Stimulated activated CD4-positive, alpha-beta T cell treated with anti-CD3 and anti-CD28 coated beads, Interleukin-15, amount 100 ng/mL, for 1 hour (primary cell): ENCODE data around the gene NMRK1.
A peak's percentile ranks its signal among the peaks of the same experiment; 100 is the strongest.

Source experiments
- DNase-seq, 2 donors: peaks; one replicate each; pipeline ENCODE4 v3.0.0-alpha.2; 2020; ENCODE audit warnings: low read depth in 1 of 2, low spot score in 1 of 2

The NMRK1 gene

DNA sequence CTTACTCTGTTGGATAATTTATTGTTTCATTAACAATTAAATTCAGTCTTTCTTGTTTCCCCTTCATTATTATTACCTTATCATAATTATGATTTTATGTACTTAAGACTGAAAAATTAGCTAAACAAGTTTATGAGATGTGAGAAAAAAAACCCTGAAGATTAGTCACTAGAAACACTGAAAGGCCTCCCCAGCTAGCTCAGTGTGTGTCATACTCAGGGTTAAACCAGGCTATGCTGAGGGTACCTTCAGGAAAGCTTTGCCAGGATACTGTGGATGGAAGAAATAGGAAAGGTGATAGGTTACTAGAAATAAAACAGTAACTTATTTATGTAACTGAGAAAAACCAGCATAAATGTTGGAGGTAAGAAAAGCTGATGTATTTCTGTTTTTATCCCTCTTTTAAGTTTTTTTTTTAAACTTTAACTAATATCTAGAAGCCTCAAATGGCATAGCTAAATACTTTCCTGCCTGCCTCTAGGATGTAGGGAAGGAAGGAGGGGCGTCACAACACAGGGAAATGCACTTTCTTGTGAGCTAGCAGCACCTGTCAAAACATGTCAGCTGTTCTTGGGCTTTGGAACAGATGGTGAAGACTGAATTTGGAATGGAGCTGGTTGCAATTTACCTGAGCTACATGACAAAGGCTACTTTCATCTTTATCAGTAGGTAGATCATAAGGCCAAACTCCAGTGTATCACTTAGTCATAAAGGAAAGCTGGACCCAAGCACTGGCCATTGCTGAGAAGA lies 24.2 kb downstream of the NMRK1 start:
- DNase-seq = no peak

- DNase-seq = no peak
Observed at GRCh38 chr9:75061169-75061568, 26.8 kb downstream of the NMRK1 start.

GRCh38 chr9:75054368-75055001 lies 33.5 kb downstream of the NMRK1 start:
- no peak for DNase-seq

DNA sequence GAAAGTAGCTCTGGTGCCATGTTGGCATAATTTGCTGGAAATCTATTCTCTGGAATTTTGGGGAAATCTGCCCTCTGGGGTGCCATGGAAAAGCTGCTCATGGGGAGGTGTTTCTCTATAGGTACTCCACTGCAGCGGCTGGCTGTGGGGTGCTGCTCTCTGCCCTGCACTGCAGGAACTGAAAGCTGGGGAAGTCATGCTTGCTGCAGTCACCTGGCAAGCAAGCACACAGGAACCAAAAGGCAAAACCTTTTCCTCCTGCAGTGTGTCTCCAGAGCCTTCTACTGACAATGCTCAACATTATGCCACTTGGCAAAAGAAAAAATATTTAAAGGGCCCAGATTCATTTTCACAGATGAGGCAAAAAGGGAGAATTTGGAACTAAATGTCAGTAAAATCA lies 34.1 kb downstream of the NMRK1 start:
- no peak for DNase-seq

DNA sequence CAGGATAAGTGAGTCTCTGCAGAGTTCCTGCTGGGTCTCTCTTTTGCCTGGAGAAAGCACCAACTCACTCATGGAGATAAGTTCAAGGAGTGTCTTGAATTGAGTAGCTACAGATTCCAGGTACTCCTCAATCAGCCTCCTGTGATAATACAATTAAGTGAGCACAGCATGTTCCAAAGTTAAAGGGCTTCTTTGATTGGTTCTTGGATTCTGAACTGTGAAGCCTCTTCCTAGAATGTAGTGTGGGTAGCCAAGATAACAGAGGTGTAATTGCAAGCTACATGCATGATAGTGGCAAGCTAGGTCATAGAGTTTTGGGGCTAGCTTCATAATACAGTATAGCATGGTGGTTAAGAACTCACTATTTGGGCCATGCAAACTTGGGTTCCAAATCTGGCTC lies 36.7 kb downstream of the NMRK1 start:
- DNase-seq = no peak

GRCh38 chr9:75047506-75047905 lies 40.4 kb downstream of the NMRK1 start:
- DNase-seq = no peak

GRCh38 chr9:75046725-75047345 lies 41.1 kb downstream of the NMRK1 start:
- no peak for DNase-seq

DNA sequence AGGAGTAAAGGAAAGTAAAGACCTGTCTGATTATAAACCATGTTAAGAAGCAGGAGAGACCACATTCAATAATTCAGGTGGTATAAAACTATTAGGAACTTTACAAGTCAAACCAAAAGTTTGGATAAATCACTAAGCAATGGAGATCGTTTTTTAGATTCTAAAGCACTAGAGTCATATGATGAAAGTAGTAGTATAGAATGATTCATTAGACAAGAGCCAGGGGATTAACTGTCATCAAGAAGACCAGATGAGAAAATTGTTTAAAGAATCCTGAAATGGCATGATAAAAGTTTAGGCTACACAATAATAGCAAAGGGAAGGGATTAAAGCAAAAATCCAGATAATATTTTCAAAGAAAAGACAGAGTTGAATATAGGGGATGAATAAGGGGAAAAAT lies 46.9 kb downstream of the NMRK1 start:
- DNase-seq = no peak

GRCh38 chr9:75039801-75040200 lies 48.2 kb downstream of the NMRK1 start:
- DNase-seq = no peak

DNA sequence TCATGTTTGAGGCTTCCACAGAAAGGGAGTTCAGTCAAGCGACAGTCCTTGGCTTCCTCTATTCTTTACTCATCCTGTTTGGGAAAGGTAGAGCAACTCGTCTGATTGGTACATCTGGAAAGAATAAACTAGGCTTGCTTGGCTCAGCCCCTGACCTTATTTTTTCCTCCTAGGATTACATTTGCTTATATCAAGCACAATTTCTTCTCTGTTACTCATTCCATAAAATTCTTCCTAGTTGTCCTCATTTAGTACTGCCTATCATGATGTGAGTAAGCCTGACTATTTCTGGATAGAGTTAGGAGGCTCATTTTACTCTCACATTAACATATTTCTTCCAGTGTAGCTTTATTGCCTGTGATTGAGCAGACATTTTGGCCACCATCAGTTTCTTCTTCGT lies 48.9 kb downstream of the NMRK1 start:
- no peak for DNase-seq

DNA sequence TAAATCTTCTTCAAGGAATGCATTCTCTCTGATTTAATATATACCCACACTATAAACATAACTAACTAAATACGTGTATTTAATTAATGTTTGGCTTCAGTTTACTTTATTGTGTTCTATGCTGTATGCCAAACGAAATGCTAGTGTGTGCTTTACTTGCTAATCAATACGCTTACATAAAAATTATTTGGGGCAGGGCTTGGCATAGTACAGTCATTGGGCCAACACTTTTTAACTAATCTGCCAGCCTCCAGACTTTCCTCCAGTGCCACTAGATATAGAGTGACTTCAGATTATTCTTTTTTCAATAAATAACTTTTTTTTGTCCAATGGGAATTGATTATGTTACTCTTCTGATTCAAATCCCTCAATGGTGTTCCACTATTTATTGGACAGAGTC lies 51.2 kb downstream of the NMRK1 start:
- no peak for DNase-seq

DNA sequence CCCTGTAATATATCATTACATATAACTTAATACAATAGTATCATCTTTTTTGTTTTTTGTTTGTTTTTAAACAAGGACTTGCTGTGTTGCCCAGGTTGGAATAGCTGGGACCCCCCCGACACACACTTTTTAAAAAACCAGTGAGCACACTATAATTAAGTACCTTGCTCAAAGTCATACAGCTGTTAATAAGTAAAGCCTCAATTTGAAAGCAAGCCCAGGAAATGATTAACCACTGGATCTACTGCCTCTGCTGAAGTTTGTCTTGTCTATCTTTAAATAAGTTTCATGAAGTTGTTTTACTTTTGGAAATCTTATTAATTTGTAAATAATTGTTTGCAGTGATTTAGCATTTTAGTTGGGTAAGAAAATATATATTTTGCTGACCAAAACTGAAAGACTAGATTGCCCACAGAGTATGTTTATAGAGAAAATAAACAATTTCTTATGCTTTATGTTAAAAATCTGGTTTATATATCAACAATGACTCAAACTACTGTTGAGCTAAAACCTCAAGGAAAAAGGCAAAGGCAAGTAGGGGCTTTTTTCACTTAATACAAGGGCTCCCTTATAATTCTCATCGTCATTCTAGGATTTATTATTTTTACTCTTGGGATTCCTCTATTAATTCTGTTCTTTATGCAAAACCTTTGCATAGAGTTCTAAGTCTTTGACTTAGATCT lies 54.0 kb downstream of the NMRK1 start:
- DNase-seq = no peak

DNA sequence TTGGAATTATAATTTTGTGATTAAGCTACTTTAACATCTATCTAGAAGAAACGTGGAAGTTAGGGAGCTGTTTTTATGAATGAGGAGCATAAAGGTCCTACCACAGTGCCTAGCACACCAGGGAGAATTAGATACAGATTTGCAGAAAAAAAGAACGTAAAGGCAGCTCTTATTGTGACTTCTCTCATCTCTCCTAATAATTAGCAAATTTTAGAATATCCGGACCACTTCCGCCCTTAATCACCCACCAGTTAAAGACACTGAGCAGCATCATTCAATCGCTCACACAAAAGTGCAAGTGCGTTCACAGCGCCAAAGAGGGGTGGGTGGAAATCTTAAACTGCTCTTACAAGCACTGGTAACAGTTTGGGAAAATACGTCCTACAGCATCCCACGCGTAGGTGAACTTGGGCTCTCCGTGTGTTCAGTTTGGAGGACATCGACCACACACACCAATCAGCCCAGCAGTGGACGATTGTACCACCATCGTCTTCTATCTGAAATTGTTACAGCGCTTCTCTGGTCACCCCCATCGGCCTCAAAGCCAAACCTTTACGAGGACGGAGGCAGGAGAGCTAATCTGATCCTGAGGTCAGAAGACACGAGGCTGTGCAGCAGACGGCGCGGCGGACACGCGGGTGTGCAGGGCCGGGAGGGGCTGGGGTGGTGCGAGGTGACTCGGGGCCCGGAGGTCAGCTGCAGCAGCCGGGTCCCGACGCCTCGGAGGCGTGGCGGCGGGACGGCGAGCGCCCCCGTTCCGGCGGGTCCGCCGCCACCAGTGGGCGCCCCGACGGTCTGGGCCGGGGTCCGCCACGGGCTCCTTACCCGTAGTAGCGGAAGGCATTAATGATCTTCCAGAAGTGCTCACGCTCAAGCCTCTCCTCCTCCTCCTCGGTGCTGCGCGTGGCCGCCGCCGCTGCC lies 60.5 kb downstream of the NMRK1 start:
- peak; percentile 20 to 30 for DNase-seq

- no peak for DNase-seq
Observed at GRCh38 chr9:75023846-75024245, 64.1 kb downstream of the NMRK1 start.

DNA sequence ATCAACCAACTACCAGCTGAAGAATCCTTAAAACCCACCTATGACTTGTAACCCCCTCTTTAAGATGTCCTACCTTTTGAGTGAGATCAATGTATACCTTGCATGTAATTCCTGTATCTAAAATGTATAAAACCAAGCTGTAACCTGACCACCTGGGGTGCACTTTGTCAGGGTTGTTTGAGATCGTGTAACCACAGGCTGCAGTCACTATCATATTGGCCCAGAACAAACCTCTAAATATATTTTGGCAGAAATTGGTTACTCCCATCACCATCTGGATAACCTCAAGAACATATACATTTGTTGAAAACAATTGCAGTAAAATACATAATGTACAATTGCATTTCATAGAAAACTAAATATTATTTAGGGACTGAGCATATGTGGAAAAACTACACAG lies 68.3 kb downstream of the NMRK1 start:
- no peak for DNase-seq

DNA sequence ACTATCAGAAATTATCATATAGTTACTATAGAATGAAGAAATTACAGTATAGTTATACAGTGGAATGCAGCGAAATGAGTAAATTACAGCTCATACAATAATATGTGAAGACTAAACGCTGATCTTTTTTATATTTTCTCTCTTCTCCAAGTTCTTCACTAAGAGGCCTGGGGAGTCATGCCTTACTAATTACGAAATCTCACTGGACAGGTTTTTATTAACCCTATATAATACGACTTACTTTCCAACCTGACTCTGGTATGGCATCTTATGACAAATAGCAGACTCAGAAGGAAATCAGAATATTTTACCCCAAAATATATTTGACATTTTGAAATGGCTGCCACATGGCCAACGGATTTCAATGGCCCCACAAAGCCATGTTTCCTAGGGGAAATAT lies 68.9 kb downstream of the NMRK1 start:
- no peak for DNase-seq

DNA sequence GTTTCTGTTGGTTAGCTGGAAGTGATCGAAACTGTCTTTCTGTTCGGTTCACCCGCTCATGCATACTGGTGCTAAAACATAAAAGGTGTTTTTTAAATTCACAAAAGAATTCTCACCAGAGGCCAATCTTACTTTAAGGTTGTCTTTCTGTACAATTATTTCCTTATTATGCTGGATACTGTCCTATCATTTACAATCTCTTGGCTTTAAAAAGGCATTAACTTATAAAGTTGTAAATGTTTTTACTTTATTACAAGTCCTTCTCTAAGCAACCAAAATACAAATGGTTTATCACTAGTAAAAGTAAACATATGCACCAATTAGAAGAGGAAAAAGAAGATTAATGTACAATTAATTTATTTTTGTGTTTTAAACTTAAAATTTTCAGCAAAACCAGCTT lies 70.6 kb downstream of the NMRK1 start:
- DNase-seq = no peak

- DNase-seq = no peak
Observed at GRCh38 chr9:75013735-75014134, 74.2 kb downstream of the NMRK1 start.
